ENCODE measurements around the gene SPOCD1.

DNA sequence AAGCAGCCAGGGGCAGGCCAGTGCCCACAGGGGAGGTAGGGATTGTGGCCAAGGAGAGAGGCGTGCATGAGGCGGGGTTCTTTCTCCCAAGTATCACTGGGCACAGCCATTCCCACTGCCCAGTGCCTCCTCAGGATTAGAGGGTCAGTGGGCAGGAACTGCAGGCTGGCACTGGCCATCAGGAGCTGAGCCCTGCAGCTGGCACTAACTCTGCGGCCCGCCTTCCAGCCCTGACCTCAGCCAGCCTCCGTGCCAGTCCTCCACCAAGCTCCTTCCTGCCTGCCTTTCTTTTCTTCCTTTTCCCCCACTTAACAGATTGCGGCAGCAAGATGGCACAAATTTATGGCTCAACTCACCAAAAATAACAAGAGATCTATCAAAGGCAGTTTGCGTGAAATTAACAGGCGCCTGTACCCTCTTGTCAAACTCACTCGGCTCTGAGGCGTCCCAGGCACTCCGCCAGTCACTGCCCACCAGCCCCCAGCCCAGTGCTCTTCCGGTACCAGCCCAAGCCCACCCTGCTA is 62.8 kb downstream of the SPOCD1 start:
- TF ChIP-seq, protein P1, sequence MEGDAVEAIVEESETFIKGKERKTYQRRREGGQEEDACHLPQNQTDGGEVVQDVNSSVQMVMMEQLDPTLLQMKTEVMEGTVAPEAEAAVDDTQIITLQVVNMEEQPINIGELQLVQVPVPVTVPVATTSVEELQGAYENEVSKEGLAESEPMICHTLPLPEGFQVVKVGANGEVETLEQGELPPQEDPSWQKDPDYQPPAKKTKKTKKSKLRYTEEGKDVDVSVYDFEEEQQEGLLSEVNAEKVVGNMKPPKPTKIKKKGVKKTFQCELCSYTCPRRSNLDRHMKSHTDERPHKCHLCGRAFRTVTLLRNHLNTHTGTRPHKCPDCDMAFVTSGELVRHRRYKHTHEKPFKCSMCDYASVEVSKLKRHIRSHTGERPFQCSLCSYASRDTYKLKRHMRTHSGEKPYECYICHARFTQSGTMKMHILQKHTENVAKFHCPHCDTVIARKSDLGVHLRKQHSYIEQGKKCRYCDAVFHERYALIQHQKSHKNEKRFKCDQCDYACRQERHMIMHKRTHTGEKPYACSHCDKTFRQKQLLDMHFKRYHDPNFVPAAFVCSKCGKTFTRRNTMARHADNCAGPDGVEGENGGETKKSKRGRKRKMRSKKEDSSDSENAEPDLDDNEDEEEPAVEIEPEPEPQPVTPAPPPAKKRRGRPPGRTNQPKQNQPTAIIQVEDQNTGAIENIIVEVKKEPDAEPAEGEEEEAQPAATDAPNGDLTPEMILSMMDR (IDR thresholded peaks at IDR 0.05) = no peak
- TF ChIP-seq RCOR1 (IDR thresholded peaks at IDR 0.05; ENCODE audit: low read depth, low read length) = no peak
- TF ChIP-seq POLR2A (IDR thresholded peaks at IDR 0.05; ENCODE audit: low read length) = no peak
- no peak for TF ChIP-seq SMC3 (IDR thresholded peaks at IDR 0.05)
- TF ChIP-seq, protein P2, sequence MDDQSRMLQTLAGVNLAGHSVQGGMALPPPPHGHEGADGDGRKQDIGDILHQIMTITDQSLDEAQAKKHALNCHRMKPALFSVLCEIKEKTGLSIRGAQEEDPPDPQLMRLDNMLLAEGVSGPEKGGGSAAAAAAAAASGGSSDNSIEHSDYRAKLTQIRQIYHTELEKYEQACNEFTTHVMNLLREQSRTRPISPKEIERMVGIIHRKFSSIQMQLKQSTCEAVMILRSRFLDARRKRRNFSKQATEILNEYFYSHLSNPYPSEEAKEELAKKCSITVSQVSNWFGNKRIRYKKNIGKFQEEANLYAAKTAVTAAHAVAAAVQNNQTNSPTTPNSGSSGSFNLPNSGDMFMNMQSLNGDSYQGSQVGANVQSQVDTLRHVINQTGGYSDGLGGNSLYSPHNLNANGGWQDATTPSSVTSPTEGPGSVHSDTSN (IDR thresholded peaks at IDR 0.05) = no peak
- TF ChIP-seq, protein P3, sequence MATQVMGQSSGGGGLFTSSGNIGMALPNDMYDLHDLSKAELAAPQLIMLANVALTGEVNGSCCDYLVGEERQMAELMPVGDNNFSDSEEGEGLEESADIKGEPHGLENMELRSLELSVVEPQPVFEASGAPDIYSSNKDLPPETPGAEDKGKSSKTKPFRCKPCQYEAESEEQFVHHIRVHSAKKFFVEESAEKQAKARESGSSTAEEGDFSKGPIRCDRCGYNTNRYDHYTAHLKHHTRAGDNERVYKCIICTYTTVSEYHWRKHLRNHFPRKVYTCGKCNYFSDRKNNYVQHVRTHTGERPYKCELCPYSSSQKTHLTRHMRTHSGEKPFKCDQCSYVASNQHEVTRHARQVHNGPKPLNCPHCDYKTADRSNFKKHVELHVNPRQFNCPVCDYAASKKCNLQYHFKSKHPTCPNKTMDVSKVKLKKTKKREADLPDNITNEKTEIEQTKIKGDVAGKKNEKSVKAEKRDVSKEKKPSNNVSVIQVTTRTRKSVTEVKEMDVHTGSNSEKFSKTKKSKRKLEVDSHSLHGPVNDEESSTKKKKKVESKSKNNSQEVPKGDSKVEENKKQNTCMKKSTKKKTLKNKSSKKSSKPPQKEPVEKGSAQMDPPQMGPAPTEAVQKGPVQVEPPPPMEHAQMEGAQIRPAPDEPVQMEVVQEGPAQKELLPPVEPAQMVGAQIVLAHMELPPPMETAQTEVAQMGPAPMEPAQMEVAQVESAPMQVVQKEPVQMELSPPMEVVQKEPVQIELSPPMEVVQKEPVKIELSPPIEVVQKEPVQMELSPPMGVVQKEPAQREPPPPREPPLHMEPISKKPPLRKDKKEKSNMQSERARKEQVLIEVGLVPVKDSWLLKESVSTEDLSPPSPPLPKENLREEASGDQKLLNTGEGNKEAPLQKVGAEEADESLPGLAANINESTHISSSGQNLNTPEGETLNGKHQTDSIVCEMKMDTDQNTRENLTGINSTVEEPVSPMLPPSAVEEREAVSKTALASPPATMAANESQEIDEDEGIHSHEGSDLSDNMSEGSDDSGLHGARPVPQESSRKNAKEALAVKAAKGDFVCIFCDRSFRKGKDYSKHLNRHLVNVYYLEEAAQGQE (IDR thresholded peaks at IDR 0.05) = no peak
- TF ChIP-seq, protein P4, sequence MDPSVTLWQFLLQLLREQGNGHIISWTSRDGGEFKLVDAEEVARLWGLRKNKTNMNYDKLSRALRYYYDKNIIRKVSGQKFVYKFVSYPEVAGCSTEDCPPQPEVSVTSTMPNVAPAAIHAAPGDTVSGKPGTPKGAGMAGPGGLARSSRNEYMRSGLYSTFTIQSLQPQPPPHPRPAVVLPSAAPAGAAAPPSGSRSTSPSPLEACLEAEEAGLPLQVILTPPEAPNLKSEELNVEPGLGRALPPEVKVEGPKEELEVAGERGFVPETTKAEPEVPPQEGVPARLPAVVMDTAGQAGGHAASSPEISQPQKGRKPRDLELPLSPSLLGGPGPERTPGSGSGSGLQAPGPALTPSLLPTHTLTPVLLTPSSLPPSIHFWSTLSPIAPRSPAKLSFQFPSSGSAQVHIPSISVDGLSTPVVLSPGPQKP (IDR thresholded peaks at IDR 0.05; ENCODE audit: low read depth, low read length) = no peak
- no peak for TF ChIP-seq SREBF2 (IDR thresholded peaks at IDR 0.05)
- TF ChIP-seq RAD21 (conservative IDR thresholded peaks at IDR 0.05 in 1 of 2, IDR thresholded peaks at IDR 0.05 in 1 of 2) = no peak
- no peak for TF ChIP-seq EHMT2 (IDR thresholded peaks at IDR 0.05; ENCODE audit: low read depth)
